ENCODE data around the gene GKN1.

The GKN1 gene

GRCh38 chr2:69020496-69021426, 46.3 kb downstream of the GKN1 start:
- no peaks in the 10 kb centered on the region for H4K20me1 ChIP-seq (ENCODE audit: insufficient read depth, low read length, poor library complexity, severe bottlenecking)

GRCh38 chr2:69021727-69022126, 47.3 kb downstream of the GKN1 start:
- no peaks in the 10 kb centered on the region for H3K27me3 ChIP-seq (ENCODE audit: insufficient read depth, low read length, poor library complexity, severe bottlenecking)
- H3K9ac ChIP-seq (ENCODE audit: low read depth, low read length, poor library complexity, severe bottlenecking), result no peak overlapping the region
- peaks cover 9% of the 10 kb centered on the region for H3K4me1 ChIP-seq (ENCODE audit: insufficient read depth, low read length, poor library complexity, severe bottlenecking)
- H3K4me3 ChIP-seq (ENCODE audit: low read length, poor library complexity, severe bottlenecking), result no peak overlapping the region
- H3K4me2 ChIP-seq (ENCODE audit: low read depth, low read length, poor library complexity, severe bottlenecking), result no peak overlapping the region
- H4K20me1 ChIP-seq (ENCODE audit: insufficient read depth, low read length, poor library complexity, severe bottlenecking), result no peaks in the 10 kb centered on the region
- no peaks in the 10 kb centered on the region for H3F3A ChIP-seq (ENCODE audit: low read depth)
- H2AFZ ChIP-seq (ENCODE audit: low read length), result no peak overlapping the region
- H3K9me3 ChIP-seq (ENCODE audit: insufficient read depth, low read depth, low read length), result no peaks in the 10 kb centered on the region
- H3K79me2 ChIP-seq (ENCODE audit: insufficient read depth, low read length), result peaks cover 5% of the 10 kb centered on the region; the same call in 1 of the 2 replicates
- TF ChIP-seq EZH2phosphoT487 (IDR thresholded peaks at IDR 0.05; ENCODE audit: borderline replicate concordance) (no peak), CTCF (conservative IDR thresholded peaks at IDR 0.05; ENCODE audit: low read length) (no peak)
- no peaks in the 10 kb centered on the region for H3K36me3 ChIP-seq (ENCODE audit: insufficient read depth, low read length)
- no peaks in the 10 kb centered on the region for H3K9me2 ChIP-seq (replicated peaks; ENCODE audit: low read depth, low read length)

More at GRCh38 chr2:69020496-69021426, 46.3 kb downstream of the GKN1 start:
- Histone ChIP-seq H3K9me2 (replicated peaks; ENCODE audit: low read depth, low read length) (no peaks in the 10 kb centered on the region), H3F3A (ENCODE audit: low read depth) (no peaks in the 10 kb centered on the region), H2AFZ (ENCODE audit: low read length) (no peak overlapping the region), H3K4me1 (ENCODE audit: insufficient read depth, low read length, poor library complexity, severe bottlenecking) (peaks cover 16% of the 10 kb centered on the region), H3K4me2 (ENCODE audit: low read depth, low read length, poor library complexity, severe bottlenecking) (no peak overlapping the region), H3K27me3 (ENCODE audit: insufficient read depth, low read length, poor library complexity, severe bottlenecking) (no peaks in the 10 kb centered on the region), H3K9ac (ENCODE audit: low read depth, low read length, poor library complexity, severe bottlenecking) (no peak overlapping the region), H3K36me3 (ENCODE audit: insufficient read depth, low read length) (no peaks in the 10 kb centered on the region), H3K9me3 (ENCODE audit: insufficient read depth, low read depth, low read length) (no peaks in the 10 kb centered on the region), H3K4me3 (ENCODE audit: low read length, poor library complexity, severe bottlenecking) (no peak overlapping the region), H3K79me2 (ENCODE audit: insufficient read depth, low read length) (peaks cover 8% of the 10 kb centered on the region; the same call in 1 of the 2 replicates)
- TF ChIP-seq EZH2phosphoT487 (IDR thresholded peaks at IDR 0.05; ENCODE audit: borderline replicate concordance) (no peak), CTCF (conservative IDR thresholded peaks at IDR 0.05; ENCODE audit: low read length) (no peak)

GRCh38 chr2:69022548-69022947, 48.1 kb downstream of the GKN1 start:
- H3K79me2 ChIP-seq (ENCODE audit: insufficient read depth, low read length), result 0 out of 2 replicates have a peak, but pooled peaks cover 5% of the 10 kb centered on the region
- no peaks in the 10 kb centered on the region for H3F3A ChIP-seq (ENCODE audit: low read depth)
- peaks cover under 1% of the 10 kb centered on the region for H3K4me1 ChIP-seq (ENCODE audit: insufficient read depth, low read length, poor library complexity, severe bottlenecking)
- no peaks in the 10 kb centered on the region for H4K20me1 ChIP-seq (ENCODE audit: insufficient read depth, low read length, poor library complexity, severe bottlenecking)
- TF ChIP-seq EZH2phosphoT487 (IDR thresholded peaks at IDR 0.05; ENCODE audit: borderline replicate concordance) (no peak), CTCF (conservative IDR thresholded peaks at IDR 0.05; ENCODE audit: low read length) (no peak)
- H3K27me3 ChIP-seq (ENCODE audit: insufficient read depth, low read length, poor library complexity, severe bottlenecking), result no peaks in the 10 kb centered on the region
- H3K9me2 ChIP-seq (replicated peaks; ENCODE audit: low read depth, low read length), result no peaks in the 10 kb centered on the region
- no peak overlapping the region for H3K4me2 ChIP-seq (ENCODE audit: low read depth, low read length, poor library complexity, severe bottlenecking)
- no peaks in the 10 kb centered on the region for H3K9me3 ChIP-seq (ENCODE audit: insufficient read depth, low read depth, low read length)
- H2AFZ ChIP-seq (ENCODE audit: low read length), result no peak overlapping the region
- H3K36me3 ChIP-seq (ENCODE audit: insufficient read depth, low read length), result no peaks in the 10 kb centered on the region
- H3K4me3 ChIP-seq (ENCODE audit: low read length, poor library complexity, severe bottlenecking), result no peak overlapping the region
- H3K9ac ChIP-seq (ENCODE audit: low read depth, low read length, poor library complexity, severe bottlenecking), result no peak overlapping the region

Data from Loucy (cell line).